H1 (cell line): ENCODE data around the gene UGT1A3. TPM values are rescaled to one million over a fixed set of nuclear protein-coding genes. Genes with fewer than 3 reads are reported as not detected.

Source experiments
- CBX5 ChIP-seq: fragments of 300-800, 300-1000 bp; sonication (generic); IDR thresholded peaks from 2 replicates; pipeline ENCODE4 v1.7.1; 2016; ENCODE audit warnings: antibody characterized with exemption, low read length, low read depth
- EZH2 ChIP-seq: fragments of 200-600 bp; sonication (generic); IDR thresholded peaks from 2 replicates; pipeline ENCODE4 v1.7.1; 2012; ENCODE audit warnings: low read depth, mild to moderate bottlenecking, moderate library complexity, low read length, inconsistent platforms; ENCODE audit not compliant: severe bottlenecking
- GTF2F1 ChIP-seq: IDR thresholded peaks from 2 replicates; pipeline ENCODE4 v1.6.1; 2012; ENCODE audit warnings: low read depth, low read length, improper control_type of control experiment, borderline replicate concordance
- POLR2A ChIP-seq, 2 experiments: IDR thresholded peaks; 1 replicate in 1 of 2; 2 replicates in 1 of 2; pipeline ENCODE4 v1.6.1; 2011; ENCODE audit warnings: low read depth in 2 of 2, low read length in 2 of 2, mild to moderate bottlenecking in 2 of 2; ENCODE audit errors: control extremely low read depth in 1 of 2
- RFX5 ChIP-seq: IDR thresholded peaks from 2 replicates; pipeline ENCODE4 v1.6.1; 2011; ENCODE audit warnings: low read depth, low read length, improper control_type of control experiment, borderline replicate concordance
- SIN3A ChIP-seq, 2 experiments: IDR thresholded peaks in 1 of 2; conservative IDR thresholded peaks in 1 of 2; 2 replicates each; pipeline ENCODE4 v1.6.1; 2011 to 2012; ENCODE audit warnings: low read length in 2 of 2, improper control_type of control experiment in 1 of 2, low read depth in 1 of 2, mild to moderate bottlenecking in 1 of 2
- TAF1 ChIP-seq: IDR thresholded peaks from 2 replicates; pipeline ENCODE4 v1.6.1; 2011; ENCODE audit warnings: mild to moderate bottlenecking, low read depth, low read length
- USF2 ChIP-seq: IDR thresholded peaks from 2 replicates; pipeline ENCODE4 v1.6.1; 2011; ENCODE audit warnings: low read length, improper control_type of control experiment
- polyA plus RNA-seq, 7 experiments: library from polyadenylated mRNA; depleted of rRNA in 3 of 7; stranded (reverse) in 5 of 7; unstranded in 2 of 7; fragments of >200 nt in 5 of 7; fragments of 200-250 nt in 2 of 7; gene quantifications; 1 replicate in 5 of 7; 2 replicates in 1 of 7; 4 replicates in 1 of 7; pipeline versions ENCODE4 v1.2.1 to v1.2.3, GENCODE V29; 2011 to 2013; ENCODE audit warnings: missing spikeins in 2 of 7, mixed read lengths in 2 of 7
- total RNA-seq: library from RNA; stranded (reverse); fragmentation: NEBNext Ultra II Directional; extraction: Animal tissue kit (Norgen Biotek cat#: 25700); gene quantifications from 2 replicates; pipeline ENCODE4 v1.2.1, GENCODE V29; 2021
- TF ChIP-seq, protein P1 (sequence below): fragments of 300-600 bp; sonication (generic); IDR thresholded peaks from 2 replicates; pipeline ENCODE4 v1.7.1; 2012; ENCODE audit warnings: low read length, moderate library complexity, mild to moderate bottlenecking, inconsistent platforms; ENCODE audit not compliant: insufficient replicate concordance
- TF ChIP-seq, protein P2 (sequence below): IDR thresholded peaks from 2 replicates; pipeline ENCODE4 v1.6.1; 2012; ENCODE audit warnings: inconsistent platforms

The UGT1A3 gene
- total and polyA plus RNA-seq, 2 of the 8 experiments (the other 6 are each of a cell fraction or from before 2014, with no cell fraction given): not detected

- TF ChIP-seq, protein P1, sequence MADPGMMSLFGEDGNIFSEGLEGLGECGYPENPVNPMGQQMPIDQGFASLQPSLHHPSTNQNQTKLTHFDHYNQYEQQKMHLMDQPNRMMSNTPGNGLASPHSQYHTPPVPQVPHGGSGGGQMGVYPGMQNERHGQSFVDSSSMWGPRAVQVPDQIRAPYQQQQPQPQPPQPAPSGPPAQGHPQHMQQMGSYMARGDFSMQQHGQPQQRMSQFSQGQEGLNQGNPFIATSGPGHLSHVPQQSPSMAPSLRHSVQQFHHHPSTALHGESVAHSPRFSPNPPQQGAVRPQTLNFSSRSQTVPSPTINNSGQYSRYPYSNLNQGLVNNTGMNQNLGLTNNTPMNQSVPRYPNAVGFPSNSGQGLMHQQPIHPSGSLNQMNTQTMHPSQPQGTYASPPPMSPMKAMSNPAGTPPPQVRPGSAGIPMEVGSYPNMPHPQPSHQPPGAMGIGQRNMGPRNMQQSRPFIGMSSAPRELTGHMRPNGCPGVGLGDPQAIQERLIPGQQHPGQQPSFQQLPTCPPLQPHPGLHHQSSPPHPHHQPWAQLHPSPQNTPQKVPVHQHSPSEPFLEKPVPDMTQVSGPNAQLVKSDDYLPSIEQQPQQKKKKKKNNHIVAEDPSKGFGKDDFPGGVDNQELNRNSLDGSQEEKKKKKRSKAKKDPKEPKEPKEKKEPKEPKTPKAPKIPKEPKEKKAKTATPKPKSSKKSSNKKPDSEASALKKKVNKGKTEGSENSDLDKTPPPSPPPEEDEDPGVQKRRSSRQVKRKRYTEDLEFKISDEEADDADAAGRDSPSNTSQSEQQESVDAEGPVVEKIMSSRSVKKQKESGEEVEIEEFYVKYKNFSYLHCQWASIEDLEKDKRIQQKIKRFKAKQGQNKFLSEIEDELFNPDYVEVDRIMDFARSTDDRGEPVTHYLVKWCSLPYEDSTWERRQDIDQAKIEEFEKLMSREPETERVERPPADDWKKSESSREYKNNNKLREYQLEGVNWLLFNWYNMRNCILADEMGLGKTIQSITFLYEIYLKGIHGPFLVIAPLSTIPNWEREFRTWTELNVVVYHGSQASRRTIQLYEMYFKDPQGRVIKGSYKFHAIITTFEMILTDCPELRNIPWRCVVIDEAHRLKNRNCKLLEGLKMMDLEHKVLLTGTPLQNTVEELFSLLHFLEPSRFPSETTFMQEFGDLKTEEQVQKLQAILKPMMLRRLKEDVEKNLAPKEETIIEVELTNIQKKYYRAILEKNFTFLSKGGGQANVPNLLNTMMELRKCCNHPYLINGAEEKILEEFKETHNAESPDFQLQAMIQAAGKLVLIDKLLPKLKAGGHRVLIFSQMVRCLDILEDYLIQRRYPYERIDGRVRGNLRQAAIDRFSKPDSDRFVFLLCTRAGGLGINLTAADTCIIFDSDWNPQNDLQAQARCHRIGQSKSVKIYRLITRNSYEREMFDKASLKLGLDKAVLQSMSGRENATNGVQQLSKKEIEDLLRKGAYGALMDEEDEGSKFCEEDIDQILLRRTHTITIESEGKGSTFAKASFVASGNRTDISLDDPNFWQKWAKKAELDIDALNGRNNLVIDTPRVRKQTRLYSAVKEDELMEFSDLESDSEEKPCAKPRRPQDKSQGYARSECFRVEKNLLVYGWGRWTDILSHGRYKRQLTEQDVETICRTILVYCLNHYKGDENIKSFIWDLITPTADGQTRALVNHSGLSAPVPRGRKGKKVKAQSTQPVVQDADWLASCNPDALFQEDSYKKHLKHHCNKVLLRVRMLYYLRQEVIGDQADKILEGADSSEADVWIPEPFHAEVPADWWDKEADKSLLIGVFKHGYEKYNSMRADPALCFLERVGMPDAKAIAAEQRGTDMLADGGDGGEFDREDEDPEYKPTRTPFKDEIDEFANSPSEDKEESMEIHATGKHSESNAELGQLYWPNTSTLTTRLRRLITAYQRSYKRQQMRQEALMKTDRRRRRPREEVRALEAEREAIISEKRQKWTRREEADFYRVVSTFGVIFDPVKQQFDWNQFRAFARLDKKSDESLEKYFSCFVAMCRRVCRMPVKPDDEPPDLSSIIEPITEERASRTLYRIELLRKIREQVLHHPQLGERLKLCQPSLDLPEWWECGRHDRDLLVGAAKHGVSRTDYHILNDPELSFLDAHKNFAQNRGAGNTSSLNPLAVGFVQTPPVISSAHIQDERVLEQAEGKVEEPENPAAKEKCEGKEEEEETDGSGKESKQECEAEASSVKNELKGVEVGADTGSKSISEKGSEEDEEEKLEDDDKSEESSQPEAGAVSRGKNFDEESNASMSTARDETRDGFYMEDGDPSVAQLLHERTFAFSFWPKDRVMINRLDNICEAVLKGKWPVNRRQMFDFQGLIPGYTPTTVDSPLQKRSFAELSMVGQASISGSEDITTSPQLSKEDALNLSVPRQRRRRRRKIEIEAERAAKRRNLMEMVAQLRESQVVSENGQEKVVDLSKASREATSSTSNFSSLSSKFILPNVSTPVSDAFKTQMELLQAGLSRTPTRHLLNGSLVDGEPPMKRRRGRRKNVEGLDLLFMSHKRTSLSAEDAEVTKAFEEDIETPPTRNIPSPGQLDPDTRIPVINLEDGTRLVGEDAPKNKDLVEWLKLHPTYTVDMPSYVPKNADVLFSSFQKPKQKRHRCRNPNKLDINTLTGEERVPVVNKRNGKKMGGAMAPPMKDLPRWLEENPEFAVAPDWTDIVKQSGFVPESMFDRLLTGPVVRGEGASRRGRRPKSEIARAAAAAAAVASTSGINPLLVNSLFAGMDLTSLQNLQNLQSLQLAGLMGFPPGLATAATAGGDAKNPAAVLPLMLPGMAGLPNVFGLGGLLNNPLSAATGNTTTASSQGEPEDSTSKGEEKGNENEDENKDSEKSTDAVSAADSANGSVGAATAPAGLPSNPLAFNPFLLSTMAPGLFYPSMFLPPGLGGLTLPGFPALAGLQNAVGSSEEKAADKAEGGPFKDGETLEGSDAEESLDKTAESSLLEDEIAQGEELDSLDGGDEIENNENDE: no peak
- TF ChIP-seq CBX5 (no peak), TAF1 (no peak), EZH2 (no peak), RFX5 (no peak), POLR2A (IDR thresholded peaks at IDR 0.05; ENCODE audit: control extremely low read depth in 1 of 2, low read depth in 2 of 2, low read length in 2 of 2) (no peak), GTF2F1 (no peak), USF2 (no peak), SIN3A (conservative IDR thresholded peaks at IDR 0.05 in 1 of 2, IDR thresholded peaks at IDR 0.05 in 1 of 2; ENCODE audit: low read depth in 1 of 2, low read length in 2 of 2) (no peak)
- TF ChIP-seq, protein P2, sequence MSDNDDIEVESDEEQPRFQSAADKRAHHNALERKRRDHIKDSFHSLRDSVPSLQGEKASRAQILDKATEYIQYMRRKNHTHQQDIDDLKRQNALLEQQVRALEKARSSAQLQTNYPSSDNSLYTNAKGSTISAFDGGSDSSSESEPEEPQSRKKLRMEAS: no peak
Measured at GRCh38 chr2:233779722-233780121, 50.9 kb downstream of the UGT1A3 start (continued).
